HCT116 (cell line): ENCODE data around the gene SAMD4B.

Source experiments
- ATF3 ChIP-seq: IDR thresholded peaks from 2 replicates; pipeline ENCODE4 v1.6.1; 2012
- CTCF ChIP-seq, 3 experiments: fragments of 200-600 bp in 1 of 3; sonication (generic) in 1 of 3; IDR thresholded peaks in 2 of 3; conservative IDR thresholded peaks in 1 of 3; 2 replicates each; pipeline ENCODE4 v1.5.1; 2012 to 2017; ENCODE audit warnings: low read depth in 2 of 3, low read length in 2 of 3, antibody characterized with exemption in 1 of 3, borderline replicate concordance in 1 of 3, control low read depth in 1 of 3, mild to moderate bottlenecking in 1 of 3, mixed read lengths in 1 of 3, mixed run types in 1 of 3, moderate library complexity in 1 of 3; ENCODE audit not compliant: insufficient read depth in 1 of 3
- MAX ChIP-seq: IDR thresholded peaks from 2 replicates; pipeline ENCODE4 v1.6.1; 2012
- POLR2A ChIP-seq: IDR thresholded peaks from 2 replicates; pipeline ENCODE4 v1.7.0; 2011; ENCODE audit warnings: borderline replicate concordance; ENCODE audit not compliant: insufficient read depth, insufficient read length; ENCODE audit errors: extremely low read depth
- YY1 ChIP-seq: IDR thresholded peaks from 2 replicates; pipeline ENCODE4 v1.6.1; 2011; ENCODE audit warnings: low read length, low read depth, moderate library complexity, mild to moderate bottlenecking; ENCODE audit not compliant: insufficient replicate concordance; ENCODE audit errors: extremely low read depth

GRCh38 chr19:39315933-39316332 is 26.3 kb upstream of the SAMD4B start:
- TF ChIP-seq YY1 (no peak), POLR2A (no peak), CTCF (IDR thresholded peaks at IDR 0.05 in 2 of 3, conservative IDR thresholded peaks at IDR 0.05 in 1 of 3; ENCODE audit: borderline replicate concordance in 1 of 3, insufficient read depth in 1 of 3, low read depth in 2 of 3, low read length in 2 of 3) (no peak), MAX (no peak), ATF3 (no peak)
